Stimulated activated effector memory CD8-positive, alpha-beta T cell treated with anti-CD3 and anti-CD28 coated beads, Interleukin-12 subunit alpha, Interleukin-12 subunit beta, amount 100 ng/mL, for 72 hours (primary cell): ENCODE data around the gene CEP85L.

Experiments
- ATAC-seq: fragments of 150-1000 bp; cut with Tn5 transposase; 2 replicates; pipeline ENCODE4 v1.10.0; 2021
- DNase-seq, 2 donors: peaks; one replicate each; pipeline ENCODE4 v3.0.0; 2021 to 2022; ENCODE audit warnings: low spot score in 2 of 2
- H3K27ac Mint-ChIP-seq: one replicate; pipeline ENCODE4 v1.8.0; 2022; ENCODE audit warnings: mild to moderate bottlenecking, mixed read lengths
- H3K36me3 Mint-ChIP-seq: one replicate; pipeline ENCODE4 v1.8.0; 2022; ENCODE audit warnings: mild to moderate bottlenecking, mixed read lengths
- H3K4me1 Mint-ChIP-seq: one replicate; pipeline ENCODE4 v1.8.0; 2022; ENCODE audit warnings: mixed read lengths
- H3K4me3 Mint-ChIP-seq: one replicate; pipeline ENCODE4 v1.8.0; 2022; ENCODE audit warnings: mild to moderate bottlenecking, mixed read lengths
- H3K9me3 Mint-ChIP-seq: one replicate; pipeline ENCODE4 v1.8.0; 2022; ENCODE audit warnings: mixed read lengths

Gene CEP85L

DNA sequence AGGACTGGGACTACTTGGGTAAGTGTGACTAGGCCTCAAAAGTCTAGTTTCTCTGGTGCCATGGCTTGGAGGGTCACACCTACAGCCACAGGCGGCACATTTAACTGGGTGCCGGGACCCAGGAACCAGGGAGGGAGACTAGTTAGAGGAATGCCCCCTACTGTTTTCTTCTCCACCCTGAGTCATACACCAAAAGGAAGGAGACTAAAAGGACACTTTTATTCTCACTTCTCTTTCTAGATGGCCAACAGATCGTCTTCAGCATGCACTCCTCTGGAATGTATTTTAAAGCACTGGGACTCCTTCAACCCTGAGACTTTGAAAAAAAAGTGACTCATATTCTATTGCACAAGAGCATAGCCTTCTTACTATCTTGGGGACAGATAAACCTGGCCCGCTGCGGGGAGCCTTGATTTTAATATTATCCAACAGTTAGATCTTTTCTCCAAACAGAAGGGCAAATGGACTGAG is 69.9 kb downstream of the CEP85L start:
- Mint-ChIP-seq H3K4me1 (peaks cover 25% of the 10 kb centered on the region), H3K36me3 (peaks cover 31% of the 10 kb centered on the region), H3K9me3 (peaks cover 13% of the 10 kb centered on the region), H3K27ac (peak overlapping the region; percentile 91), H3K4me3 (no peak overlapping the region)
- no peak for DNase-seq
- no peak for ATAC-seq

DNA sequence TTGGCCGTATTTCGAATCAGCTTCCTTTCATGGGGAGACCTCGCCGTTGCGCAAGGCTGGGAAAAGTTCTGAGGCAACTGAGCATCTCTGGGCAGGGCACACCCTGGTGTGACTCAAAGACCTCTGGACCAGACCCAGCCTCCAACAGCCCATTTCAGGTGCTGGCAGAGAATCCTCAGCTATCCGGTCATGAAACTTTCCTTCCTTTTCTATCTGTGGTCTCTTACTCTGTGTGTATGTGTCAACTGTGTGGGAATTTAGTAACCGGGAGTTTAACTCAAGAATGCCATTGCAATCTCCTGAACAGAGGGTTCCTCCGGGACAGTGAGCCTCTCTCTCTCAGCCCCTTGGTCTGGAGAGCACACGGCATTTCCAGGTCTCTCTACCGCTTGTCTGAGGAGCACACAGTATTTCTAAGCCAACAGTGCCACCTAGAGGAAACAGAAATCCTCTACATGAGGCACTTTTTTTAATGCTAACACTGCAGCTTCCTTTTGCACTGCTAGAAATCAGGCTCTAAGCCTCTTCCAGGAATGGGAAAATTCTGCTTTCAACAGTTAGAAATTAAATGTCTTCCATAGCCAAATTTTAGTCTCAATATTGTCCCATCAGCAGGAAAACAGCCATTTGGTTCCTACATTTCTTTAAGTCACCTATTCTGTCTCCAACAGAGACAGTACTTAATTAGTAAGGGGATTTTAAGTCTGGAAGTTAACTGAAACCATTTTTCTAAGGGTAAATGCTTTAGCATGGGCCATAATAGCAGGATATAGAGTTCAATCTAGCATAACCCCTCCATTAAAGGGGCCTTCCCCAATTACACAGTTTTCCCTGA is 70.6 kb downstream of the CEP85L start:
- ATAC-seq, result peak; percentile 67
- H3K36me3 Mint-ChIP-seq, result peaks cover 32% of the 10 kb centered on the region
- peaks cover 18% of the 10 kb centered on the region for H3K9me3 Mint-ChIP-seq
- H3K27ac Mint-ChIP-seq, result peak overlapping the region; percentile 91
- H3K4me1 Mint-ChIP-seq, result peaks cover 21% of the 10 kb centered on the region
- peak in 1 of 2 donors; percentile 50 for DNase-seq
- H3K4me3 Mint-ChIP-seq, result no peak overlapping the region

DNA sequence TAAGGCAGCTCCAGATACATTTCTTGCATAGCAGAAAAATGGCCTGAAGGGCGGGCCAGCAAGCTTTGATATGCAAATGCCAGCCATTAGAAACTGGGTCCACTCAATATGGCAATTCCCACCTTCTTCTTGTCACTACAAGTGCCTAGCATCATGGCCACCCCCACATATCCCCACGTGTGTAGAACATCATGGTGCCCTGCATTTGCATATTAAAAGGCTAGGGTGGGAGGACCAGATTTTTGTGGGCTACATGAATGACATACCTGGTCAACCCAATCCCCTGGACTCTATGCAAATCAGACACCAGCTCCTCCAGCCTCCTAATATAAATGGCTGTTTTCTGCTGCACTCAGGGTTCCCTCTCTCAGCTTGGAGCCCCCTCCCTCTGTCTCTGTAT is 71.6 kb downstream of the CEP85L start:
- H3K4me1 Mint-ChIP-seq, result peaks cover 21% of the 10 kb centered on the region
- H3K9me3 Mint-ChIP-seq, result peaks cover 22% of the 10 kb centered on the region
- peak in 1 of 2 donors; percentile 38 for DNase-seq
- peaks cover 27% of the 10 kb centered on the region for H3K36me3 Mint-ChIP-seq
- ATAC-seq, result no peak
- peak overlapping the region; percentile 91 for H3K27ac Mint-ChIP-seq
- H3K4me3 Mint-ChIP-seq, result no peak overlapping the region

DNA sequence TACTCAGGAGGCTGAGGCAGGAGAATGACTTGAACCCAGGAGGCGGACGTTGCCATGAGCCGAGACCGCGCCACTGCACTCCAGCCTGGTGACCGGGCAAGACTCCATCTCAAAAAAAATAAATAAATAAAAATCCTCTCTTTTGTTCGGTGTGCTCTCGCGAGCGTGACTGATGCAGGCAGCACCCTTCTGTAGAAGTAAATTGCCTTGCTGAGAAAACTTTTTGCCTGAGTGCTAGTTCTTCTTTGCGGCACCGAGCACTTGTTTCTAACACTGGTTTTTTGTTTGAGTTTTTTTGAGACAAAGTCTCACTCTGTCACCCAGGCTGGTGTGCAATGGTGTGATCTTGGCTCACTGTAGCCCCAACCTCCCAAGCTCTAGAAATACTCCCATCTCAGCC is 72.8 kb downstream of the CEP85L start:
- Mint-ChIP-seq H3K36me3 (peaks cover 27% of the 10 kb centered on the region), H3K4me1 (peaks cover 21% of the 10 kb centered on the region), H3K9me3 (peaks cover 31% of the 10 kb centered on the region)

DNA sequence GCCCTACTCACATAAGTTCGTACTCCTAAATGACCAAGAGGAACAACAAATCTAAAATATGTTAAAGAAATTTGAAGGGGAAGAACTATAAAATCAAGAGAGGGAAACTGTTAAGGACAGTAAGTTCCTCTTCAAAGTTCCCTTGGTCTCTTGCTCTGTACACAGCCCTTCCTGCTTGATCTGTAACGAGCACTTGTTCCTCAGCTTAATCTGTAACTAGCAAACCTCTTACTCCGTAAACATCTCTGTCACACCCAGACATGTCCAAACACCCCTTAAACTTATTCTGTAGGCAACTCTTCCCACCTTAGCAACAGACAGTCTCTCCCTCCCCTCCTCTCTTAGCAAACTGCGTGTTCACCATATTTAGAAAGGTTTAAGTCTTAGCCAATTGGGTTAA is 73.4 kb downstream of the CEP85L start:
- ATAC-seq, result no peak
- peaks cover 21% of the 10 kb centered on the region for H3K4me1 Mint-ChIP-seq
- H3K36me3 Mint-ChIP-seq, result peaks cover 25% of the 10 kb centered on the region
- no peak overlapping the region for H3K4me3 Mint-ChIP-seq
- DNase-seq, result no peak
- peaks cover 31% of the 10 kb centered on the region for H3K9me3 Mint-ChIP-seq
- no peak overlapping the region for H3K27ac Mint-ChIP-seq

More for the DNA sequence above, 72.8 kb downstream of the CEP85L start:
- ATAC-seq (no peak), DNase-seq (no peak)
- H3K4me3 Mint-ChIP-seq, result no peak overlapping the region
- no peak overlapping the region for H3K27ac Mint-ChIP-seq

DNA sequence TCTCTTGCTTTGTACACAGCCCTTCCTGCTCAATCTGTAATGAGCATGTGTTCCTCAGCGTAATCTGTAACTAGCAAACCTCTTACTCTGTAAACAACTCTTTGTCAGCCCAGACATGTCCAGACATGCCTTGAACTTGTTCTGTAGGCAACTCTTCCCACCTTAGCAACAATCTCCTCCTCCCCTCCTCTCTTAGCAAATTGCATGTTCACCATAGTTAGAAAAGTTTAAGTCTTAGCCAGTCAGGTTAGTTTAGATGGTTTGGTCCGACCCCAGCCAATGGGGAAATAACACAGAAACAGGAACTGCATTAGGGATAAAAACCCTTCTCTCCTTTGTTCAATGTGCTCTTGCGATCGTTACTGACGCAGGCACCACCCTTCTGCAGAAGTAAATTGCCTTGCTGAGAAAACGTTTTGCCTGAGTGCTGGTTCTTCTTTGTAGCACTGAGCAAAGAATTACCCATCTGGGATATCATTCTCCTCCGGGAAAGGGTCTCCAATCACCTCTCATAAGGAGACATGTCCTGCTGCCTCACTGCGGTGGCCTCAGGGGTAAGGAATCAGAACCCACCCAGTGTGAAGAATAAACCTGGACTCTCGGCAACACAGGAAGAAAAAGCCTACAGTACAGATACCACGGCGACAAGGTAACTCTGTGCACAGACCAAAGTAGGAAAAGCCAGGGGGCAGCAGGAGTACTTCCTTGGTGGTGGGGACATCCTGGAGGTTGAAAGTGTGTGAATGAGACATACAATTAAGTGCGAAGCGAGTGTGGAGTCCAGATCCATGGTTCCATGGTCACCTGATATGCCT is 77.1 kb downstream of the CEP85L start:
- H3K36me3 Mint-ChIP-seq, result peaks cover 6% of the 10 kb centered on the region
- H3K4me3 Mint-ChIP-seq, result no peak overlapping the region
- H3K27ac Mint-ChIP-seq, result peak overlapping the region; percentile 71
- ATAC-seq (no peak), DNase-seq (peak in 1 of 2 donors; percentile 47)
- H3K9me3 Mint-ChIP-seq, result peaks cover 23% of the 10 kb centered on the region
- H3K4me1 Mint-ChIP-seq, result peaks cover 8% of the 10 kb centered on the region

DNA sequence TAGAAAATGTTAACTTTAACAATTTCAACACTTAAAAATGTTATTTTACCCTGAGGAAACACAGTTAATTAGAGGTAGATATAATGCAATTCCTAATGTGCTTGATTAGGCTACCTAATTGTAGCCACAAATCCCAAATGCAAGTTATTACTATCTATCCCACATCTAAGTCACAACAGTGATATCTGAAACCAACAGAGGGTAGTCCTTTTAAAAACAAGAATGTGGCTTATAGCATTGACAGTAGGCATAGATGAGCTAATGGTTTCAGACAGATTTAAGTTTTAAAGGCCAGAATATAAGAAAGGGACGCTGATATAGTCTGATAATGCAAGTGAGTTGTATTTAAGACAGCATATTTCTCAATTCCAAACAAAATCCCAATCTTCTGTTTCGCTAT is 80.3 kb downstream of the CEP85L start:
- DNase-seq, result no peak
- Mint-ChIP-seq H3K36me3 (peaks cover 6% of the 10 kb centered on the region), H3K4me3 (no peak overlapping the region), H3K27ac (peak overlapping the region; percentile 45), H3K9me3 (peaks cover 16% of the 10 kb centered on the region), H3K4me1 (peaks cover 8% of the 10 kb centered on the region)
- ATAC-seq, result no peak

DNA sequence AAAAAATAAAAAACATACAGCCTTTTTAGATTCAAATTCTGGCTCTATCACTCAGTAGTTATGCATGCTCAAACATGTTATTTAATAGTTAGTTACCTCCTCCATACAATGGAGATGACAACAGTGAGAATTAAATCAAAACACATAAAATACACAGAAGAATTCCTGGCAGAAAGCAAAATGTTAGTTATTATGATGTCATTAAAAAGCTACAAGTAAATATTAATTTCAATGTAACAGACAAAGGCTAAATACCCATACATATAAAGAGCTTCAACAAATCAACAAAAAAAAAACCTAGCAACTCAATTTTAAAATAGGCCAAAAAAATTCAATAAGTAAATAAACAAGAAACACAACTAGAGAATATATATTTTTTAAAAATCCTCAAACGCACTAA is 81.9 kb downstream of the CEP85L start:
- DNase-seq, result no peak
- ATAC-seq, result no peak
- Mint-ChIP-seq H3K4me1 (peaks cover 15% of the 10 kb centered on the region), H3K27ac (no peak overlapping the region), H3K36me3 (peaks cover 18% of the 10 kb centered on the region), H3K9me3 (peaks cover 7% of the 10 kb centered on the region), H3K4me3 (no peak overlapping the region)

DNA sequence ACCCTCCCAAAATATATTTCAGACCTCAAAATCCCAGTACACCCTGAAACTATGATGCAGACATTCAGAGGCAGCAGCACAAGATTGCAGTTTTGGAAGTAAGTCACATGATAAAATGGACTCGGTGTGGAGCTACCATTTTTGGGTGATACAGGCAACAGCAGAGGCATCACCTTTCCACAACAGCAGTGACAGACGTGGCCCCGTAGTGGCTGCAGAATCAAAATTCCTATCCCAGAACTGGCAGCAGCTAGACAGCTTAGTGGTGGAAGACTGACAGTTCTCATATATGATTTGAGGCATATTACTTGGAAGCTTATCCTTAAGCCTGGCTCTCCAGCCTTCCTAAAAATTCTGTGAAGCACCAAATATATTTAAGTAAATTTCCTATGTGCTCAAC is 83.4 kb downstream of the CEP85L start:
- Mint-ChIP-seq H3K36me3 (peaks cover 18% of the 10 kb centered on the region), H3K4me3 (no peak overlapping the region), H3K27ac (no peak overlapping the region), H3K9me3 (no peaks in the 10 kb centered on the region), H3K4me1 (peaks cover 15% of the 10 kb centered on the region)
- DNase-seq, result peak in 1 of 2 donors; percentile 40
- no peak for ATAC-seq

DNA sequence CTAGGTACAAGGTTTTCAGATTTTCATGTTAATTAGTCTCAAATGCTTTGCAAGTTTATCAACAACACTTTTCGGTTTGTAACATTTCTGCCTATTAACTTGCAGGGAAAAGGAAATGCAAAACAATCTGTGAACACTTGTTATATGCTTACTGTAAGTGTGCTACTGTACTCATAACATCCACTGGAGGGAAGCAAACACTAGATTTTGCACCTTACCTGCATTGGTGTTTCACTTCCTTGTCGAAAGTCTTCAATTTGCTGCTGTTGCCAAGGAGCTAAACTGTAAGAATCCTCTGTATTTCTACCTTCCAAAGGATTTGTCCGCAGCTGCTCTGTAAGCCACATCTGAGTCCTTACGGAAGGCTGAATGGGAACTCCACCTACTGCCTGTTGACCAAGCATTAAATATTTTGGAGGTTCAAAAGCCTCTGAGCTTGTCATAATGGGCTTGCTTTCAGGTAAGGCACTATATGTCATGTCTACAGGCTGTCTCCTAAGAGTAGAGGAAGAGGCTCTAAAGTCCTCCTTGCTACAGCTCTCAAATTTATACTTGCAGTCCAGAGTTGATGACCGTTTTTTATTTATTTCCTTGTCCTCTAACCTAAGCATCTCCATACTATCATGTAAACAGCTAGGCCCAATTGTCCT is 86.0 kb downstream of the CEP85L start:
- Mint-ChIP-seq H3K9me3 (no peaks in the 10 kb centered on the region), H3K4me3 (no peak overlapping the region), H3K4me1 (peaks cover 7% of the 10 kb centered on the region), H3K36me3 (peaks cover 18% of the 10 kb centered on the region), H3K27ac (peak overlapping the region; percentile 73)
- ATAC-seq (peak; percentile 58), DNase-seq (peak in 1 of 2 donors; percentile 44)

DNA sequence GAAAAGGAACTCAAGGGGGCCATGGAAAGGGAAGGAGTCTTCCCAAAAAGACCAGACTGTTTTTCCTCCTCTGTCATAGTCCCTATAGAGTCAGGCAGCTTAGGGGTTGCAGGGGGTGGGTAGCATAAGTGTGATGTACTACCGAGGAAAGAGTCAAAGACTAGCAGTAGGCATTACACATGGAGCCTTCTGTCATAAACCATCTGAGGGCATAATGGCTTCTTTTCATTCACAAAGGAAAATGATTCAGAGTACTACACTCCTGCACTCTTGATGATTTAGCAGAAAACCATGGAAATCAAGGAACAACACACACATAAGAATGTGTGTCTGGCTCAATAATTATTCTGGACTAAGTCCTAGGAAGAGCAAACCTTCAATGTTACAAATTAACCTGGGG is 88.4 kb downstream of the CEP85L start:
- Mint-ChIP-seq H3K27ac (no peak overlapping the region), H3K9me3 (no peaks in the 10 kb centered on the region), H3K36me3 (peaks cover 24% of the 10 kb centered on the region), H3K4me1 (peaks cover 18% of the 10 kb centered on the region), H3K4me3 (no peak overlapping the region)
- DNase-seq (no peak), ATAC-seq (no peak)

DNA sequence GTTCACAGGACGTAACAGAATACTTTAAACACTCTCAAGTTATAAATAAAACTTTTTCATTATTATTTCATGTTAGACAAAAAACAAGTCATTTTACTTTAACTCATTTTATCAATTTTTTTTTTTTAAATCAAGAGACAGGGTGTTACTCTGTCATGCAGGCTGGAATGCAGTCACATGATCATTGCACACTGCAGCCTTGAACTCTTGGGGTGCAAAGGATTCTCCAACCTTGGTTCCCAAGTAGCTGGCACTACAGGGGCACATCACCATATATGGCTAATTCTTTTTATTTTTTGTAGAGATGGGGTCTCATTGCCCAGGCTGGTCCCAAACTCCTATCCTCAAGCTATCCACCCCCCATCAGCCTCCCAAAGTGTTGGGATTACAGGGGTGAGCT is 89.1 kb downstream of the CEP85L start:
- no peak overlapping the region for H3K4me3 Mint-ChIP-seq
- H3K27ac Mint-ChIP-seq, result no peak overlapping the region
- DNase-seq (no peak), ATAC-seq (no peak)
- peaks cover 25% of the 10 kb centered on the region for H3K4me1 Mint-ChIP-seq
- H3K36me3 Mint-ChIP-seq, result peaks cover 24% of the 10 kb centered on the region
- no peaks in the 10 kb centered on the region for H3K9me3 Mint-ChIP-seq

DNA sequence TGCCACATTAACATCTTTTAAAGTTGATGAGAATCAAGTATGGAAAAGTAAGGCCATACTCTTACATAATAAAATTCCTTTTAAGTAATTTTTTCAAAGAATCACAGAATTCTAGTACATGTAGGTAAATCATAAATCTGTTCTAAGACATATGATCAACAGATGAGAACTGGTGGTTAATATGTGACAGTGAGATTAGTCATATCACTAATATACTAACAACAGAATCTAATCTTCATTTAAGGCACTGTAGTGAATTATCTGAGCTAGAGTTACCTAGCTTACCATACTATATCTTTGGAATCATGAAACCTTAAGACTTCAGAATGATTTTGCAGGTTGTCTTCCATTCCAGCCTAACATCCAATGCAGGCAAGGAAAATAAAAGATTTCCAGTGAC is 91.7 kb downstream of the CEP85L start:
- peaks cover 20% of the 10 kb centered on the region for H3K36me3 Mint-ChIP-seq
- H3K4me1 Mint-ChIP-seq, result peaks cover 19% of the 10 kb centered on the region
- H3K27ac Mint-ChIP-seq, result peak overlapping the region; percentile 96
- no peak overlapping the region for H3K4me3 Mint-ChIP-seq
- DNase-seq (no peak), ATAC-seq (no peak)
- H3K9me3 Mint-ChIP-seq, result no peaks in the 10 kb centered on the region

DNA sequence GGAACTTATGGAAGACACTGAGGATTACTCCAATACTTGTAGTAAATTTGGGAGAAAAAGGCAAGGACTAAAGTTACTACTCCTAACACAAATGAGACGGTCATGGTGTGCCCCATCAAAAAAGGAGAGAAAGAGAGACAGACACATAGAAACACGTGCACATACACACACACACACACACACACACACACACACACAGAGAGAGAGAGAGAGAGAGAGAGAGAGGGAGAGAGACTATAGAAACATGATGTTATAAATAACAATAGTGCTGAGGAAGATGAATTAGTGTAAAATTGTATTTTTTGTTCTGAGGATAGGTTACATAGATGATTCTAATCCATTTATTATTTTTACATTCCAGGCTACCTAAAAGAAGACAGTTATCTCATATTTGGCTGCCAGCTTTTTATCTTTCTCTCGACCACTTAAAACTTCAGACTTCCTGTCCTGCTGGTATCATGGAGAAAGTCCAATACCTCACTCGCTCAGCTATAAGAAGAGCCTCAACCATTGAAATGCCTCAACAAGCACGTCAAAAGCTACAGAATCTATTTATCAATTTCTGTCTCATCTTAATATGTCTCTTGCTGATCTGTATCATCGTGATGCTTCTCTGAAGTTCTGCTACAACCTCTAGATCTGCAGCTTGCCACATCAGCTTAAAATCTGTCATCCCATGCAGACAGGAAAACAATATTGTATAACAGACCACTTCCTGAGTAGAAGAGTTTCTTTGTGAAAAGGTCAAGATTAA is 92.8 kb downstream of the CEP85L start:
- Mint-ChIP-seq H3K36me3 (peaks cover 26% of the 10 kb centered on the region), H3K4me1 (peaks cover 19% of the 10 kb centered on the region), H3K9me3 (no peaks in the 10 kb centered on the region), H3K4me3 (peak overlapping the region; percentile 59), H3K27ac (peak overlapping the region; percentile 96)
- peak; percentile 97 for ATAC-seq
- DNase-seq, result no peak

DNA sequence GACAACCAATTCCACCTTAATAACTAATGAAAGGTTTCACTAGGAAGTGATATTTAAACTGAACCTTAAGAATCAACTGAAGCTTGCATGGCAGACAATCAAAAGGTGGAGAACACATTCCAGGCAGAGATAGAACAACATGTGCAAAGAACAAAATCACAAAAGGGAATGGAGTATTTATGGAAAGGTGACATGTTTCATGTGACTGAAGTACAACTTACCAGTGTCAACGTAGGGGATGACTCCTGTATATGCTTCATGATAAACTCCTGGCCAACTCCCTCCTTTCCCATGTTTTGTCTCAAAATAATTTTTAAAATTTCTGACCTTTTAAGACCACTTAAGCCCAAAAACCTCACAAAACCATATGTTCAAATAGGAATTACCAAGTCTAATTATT is 96.7 kb downstream of the CEP85L start:
- no peak overlapping the region for H3K27ac Mint-ChIP-seq
- H3K4me3 Mint-ChIP-seq, result no peak overlapping the region
- H3K4me1 Mint-ChIP-seq, result peaks cover 28% of the 10 kb centered on the region
- ATAC-seq (no peak), DNase-seq (no peak)
- peaks cover 26% of the 10 kb centered on the region for H3K36me3 Mint-ChIP-seq
- no peaks in the 10 kb centered on the region for H3K9me3 Mint-ChIP-seq
